Endodermal cell (in vitro differentiated cells): Measurements from ENCODE around the gene SLX9. TPM values are rescaled to one million over a fixed set of nuclear protein-coding genes. Genes with fewer than 3 reads are reported as not detected.
A peak's percentile ranks its signal among the peaks of the same experiment; 100 is the strongest.
"Not testable (repeated sequence)": the region's sequence is repeated elsewhere in the genome, so short reads cannot be mapped to it uniquely, and the experiment has no call there.

ENCODE experiments used
- DNase-seq: peaks from one replicate; pipeline ENCODE4 v3.0.0-alpha.2; 2017
- H3K27ac ChIP-seq: 2 replicates; pipeline ENCODE4 v1.5.1; 2013; ENCODE audit warnings: mild to moderate bottlenecking, low read depth, low read length, moderate library complexity
- H3K27me3 ChIP-seq: 2 replicates; pipeline ENCODE4 v1.6.1; 2013; ENCODE audit warnings: mild to moderate bottlenecking, low read length, moderate library complexity; ENCODE audit not compliant: insufficient read depth, control insufficient read depth, poor library complexity, severe bottlenecking
- H3K36me3 ChIP-seq: 2 replicates; pipeline ENCODE4 v1.7.0; 2013; ENCODE audit warnings: mild to moderate bottlenecking, low read length, moderate library complexity; ENCODE audit not compliant: control insufficient read depth, insufficient read depth
- H3K4me1 ChIP-seq: one replicate; pipeline ENCODE4 v1.7.0; 2013; ENCODE audit warnings: low read length; ENCODE audit not compliant: control insufficient read depth, insufficient read depth
- H3K4me3 ChIP-seq: 2 replicates; pipeline ENCODE4 v1.5.1; 2013; ENCODE audit warnings: mild to moderate bottlenecking, low read length, moderate library complexity
- H3K9ac ChIP-seq: 2 replicates; pipeline ENCODE4 v1.6.1; 2013; ENCODE audit warnings: mild to moderate bottlenecking, low read length, moderate library complexity; ENCODE audit not compliant: poor library complexity, severe bottlenecking; ENCODE audit errors: extremely low read depth
- H3K9me3 ChIP-seq: 2 replicates; pipeline ENCODE4 v1.6.1; 2013; ENCODE audit warnings: mild to moderate bottlenecking, low read length, moderate library complexity; ENCODE audit not compliant: control insufficient read depth
- H3K27ac Mint-ChIP-seq: 2 replicates; pipeline ENCODE4 v1.8.0; 2020; ENCODE audit warnings: mixed read lengths
- H3K27me3 Mint-ChIP-seq: 2 replicates; pipeline ENCODE4 v1.8.0; 2021; ENCODE audit warnings: mild to moderate bottlenecking, mixed read lengths; ENCODE audit not compliant: insufficient read depth
- H3K36me3 Mint-ChIP-seq: 2 replicates; pipeline ENCODE4 v1.8.0; 2020; ENCODE audit warnings: low read depth, mixed read lengths
- H3K4me1 Mint-ChIP-seq: 2 replicates; pipeline ENCODE4 v1.8.0; 2020; ENCODE audit warnings: mixed read lengths
- H3K4me3 Mint-ChIP-seq: 2 replicates; pipeline ENCODE4 v1.8.0; 2020; ENCODE audit warnings: mild to moderate bottlenecking, moderate library complexity, mixed read lengths
- H3K9me3 Mint-ChIP-seq: 2 replicates; pipeline ENCODE4 v1.8.0; 2020; ENCODE audit warnings: mild to moderate bottlenecking, mixed read lengths
- WGBS, 2 experiments: methylation state at CpG; one replicate each; pipeline versions ENCODE4 v1.1.5 to v1.1.7; 2013; ENCODE audit warnings: missing lambda C conversion rate in 2 of 2, mixed read lengths in 1 of 2; ENCODE audit not compliant: insufficient coverage in 1 of 2, insufficient read length in 1 of 2; 5-methylcytosine and 5-hydroxymethylcytosine counted together
- total RNA-seq, 2 donors: library from RNA; stranded (reverse); fragmentation: NEBNext Ultra II Directional in 1 of 2; extraction: Animal tissue kit (Norgen Biotek cat#: 25700) in 1 of 2; gene quantifications; 2 replicates in 1 of 2; 3 replicates in 1 of 2; pipeline ENCODE4 v1.2.1, GENCODE V29; 2021
- TF ChIP-seq, protein P1 (sequence below): fragments of 200-600 bp; sonication (generic); conservative IDR thresholded peaks from 2 replicates; pipeline ENCODE4 v1.5.0; 2021; ENCODE audit warnings: antibody characterized with exemption, mild to moderate bottlenecking

SLX9 gene
- total RNA-seq, 2 donors from 2014 or later, result 38.0 to 48.9 TPM

DNA sequence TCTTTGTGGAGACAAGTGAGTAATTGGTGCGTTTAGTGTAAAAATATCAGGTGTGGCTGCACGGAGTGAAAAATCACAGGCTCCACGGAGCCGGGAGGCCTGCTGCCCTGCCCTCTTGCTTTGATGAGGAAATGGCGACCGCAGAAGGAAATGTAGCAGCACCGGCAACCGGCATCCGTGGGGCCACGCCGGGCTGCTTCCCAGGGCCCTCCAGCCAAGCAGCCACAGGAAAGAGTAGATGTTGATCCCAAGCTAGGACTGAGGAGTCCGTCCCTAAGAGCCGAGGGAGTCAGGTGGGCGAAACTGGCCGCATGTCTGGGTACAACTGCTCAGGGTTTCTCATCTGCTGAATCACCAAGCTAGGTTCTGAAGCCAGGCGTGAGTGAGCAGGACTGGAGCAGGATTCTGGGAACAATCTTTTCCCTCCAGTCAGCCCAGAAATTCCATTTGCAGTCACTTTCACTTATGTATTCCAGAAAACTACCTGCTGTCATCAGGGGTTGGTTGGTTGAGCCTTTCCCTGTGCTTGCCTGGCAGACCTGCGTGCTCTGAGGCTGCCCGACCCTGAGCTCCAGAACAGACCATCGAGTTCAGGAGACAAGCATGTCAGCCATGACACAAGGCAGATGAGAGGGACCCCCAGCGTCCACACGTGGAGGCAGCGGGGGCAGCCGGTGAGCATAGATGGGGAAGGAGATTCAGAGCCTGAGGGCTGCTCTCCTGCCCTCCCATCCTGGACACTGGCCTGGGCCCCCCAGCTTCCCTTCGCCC is 13.3 kb upstream of the SLX9 start:
- no peak overlapping the region for H3K4me3 ChIP-seq
- H3K36me3 ChIP-seq, result no peaks in the 10 kb centered on the region
- TF ChIP-seq, protein P1, sequence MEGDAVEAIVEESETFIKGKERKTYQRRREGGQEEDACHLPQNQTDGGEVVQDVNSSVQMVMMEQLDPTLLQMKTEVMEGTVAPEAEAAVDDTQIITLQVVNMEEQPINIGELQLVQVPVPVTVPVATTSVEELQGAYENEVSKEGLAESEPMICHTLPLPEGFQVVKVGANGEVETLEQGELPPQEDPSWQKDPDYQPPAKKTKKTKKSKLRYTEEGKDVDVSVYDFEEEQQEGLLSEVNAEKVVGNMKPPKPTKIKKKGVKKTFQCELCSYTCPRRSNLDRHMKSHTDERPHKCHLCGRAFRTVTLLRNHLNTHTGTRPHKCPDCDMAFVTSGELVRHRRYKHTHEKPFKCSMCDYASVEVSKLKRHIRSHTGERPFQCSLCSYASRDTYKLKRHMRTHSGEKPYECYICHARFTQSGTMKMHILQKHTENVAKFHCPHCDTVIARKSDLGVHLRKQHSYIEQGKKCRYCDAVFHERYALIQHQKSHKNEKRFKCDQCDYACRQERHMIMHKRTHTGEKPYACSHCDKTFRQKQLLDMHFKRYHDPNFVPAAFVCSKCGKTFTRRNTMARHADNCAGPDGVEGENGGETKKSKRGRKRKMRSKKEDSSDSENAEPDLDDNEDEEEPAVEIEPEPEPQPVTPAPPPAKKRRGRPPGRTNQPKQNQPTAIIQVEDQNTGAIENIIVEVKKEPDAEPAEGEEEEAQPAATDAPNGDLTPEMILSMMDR, result no peak
- no peak overlapping the region for H3K27ac Mint-ChIP-seq
- no peak overlapping the region for H3K27ac ChIP-seq
- H3K4me3 Mint-ChIP-seq, result peak overlapping the region; percentile 44
- H3K4me1 Mint-ChIP-seq, result peaks cover 26% of the 10 kb centered on the region
- H3K27me3 ChIP-seq, result peaks cover 29% of the 10 kb centered on the region
- DNase-seq, result peak; percentile 54
- H3K9me3 Mint-ChIP-seq, result no peaks in the 10 kb centered on the region
- H3K27me3 Mint-ChIP-seq, result peaks cover 36% of the 10 kb centered on the region
- 85 to 94% methylated on average over 15 to 23 of the region's 24 CpGs for WGBS, 2 experiments
- H3K9me3 ChIP-seq, result no peaks in the 10 kb centered on the region
- peaks cover 5% of the 10 kb centered on the region for H3K4me1 ChIP-seq
- no peaks in the 10 kb centered on the region for H3K36me3 Mint-ChIP-seq
- H3K9ac ChIP-seq, result no peak overlapping the region

GRCh38 chr21:44927259-44927586 is 12.6 kb upstream of the SLX9 start:
- no peak overlapping the region for H3K4me3 ChIP-seq

DNA sequence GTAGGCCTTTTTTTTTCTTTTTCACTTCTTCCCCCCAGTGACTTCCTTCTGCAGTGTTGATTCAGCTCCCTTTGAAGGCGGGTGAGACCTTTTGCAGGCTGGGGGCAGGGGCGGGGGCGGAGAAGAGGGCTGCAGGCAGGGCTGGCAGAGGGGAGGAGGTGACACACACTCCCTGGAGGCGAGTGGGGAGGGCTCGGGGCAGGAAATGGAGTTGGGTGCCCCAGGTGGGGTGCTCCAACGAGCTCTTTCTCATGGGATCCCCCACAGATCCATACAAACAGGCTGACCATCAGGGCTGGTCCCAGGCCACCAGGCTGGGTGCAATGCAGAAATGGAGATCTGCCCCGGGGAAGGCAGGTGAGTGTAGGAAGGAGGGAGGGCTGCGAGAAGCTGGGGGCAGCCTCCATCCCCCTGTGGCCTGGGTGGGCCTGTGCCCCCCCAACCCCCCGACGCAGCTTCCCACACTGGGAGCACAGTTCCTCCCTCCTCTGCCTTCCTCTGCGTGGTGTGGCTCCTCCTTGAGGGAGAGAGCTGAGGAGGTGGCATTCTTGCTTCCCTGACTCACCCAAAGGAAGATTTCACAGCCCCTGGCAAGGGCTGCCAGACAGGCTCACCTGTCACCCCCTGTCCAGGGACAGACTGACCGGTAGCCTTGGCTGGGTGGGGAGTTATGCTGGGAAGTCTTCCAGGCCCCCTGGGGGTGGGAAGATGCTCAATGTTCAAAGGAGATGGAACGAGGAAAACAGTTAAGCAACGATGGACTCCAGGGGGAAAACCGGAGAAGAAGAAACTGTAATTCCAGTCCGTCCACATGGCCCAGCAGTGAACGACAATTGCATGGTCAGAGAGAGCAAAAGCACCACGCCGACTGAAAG is 12.0 kb upstream of the SLX9 start:
- Mint-ChIP-seq H3K36me3 (no peaks in the 10 kb centered on the region), H3K27ac (no peak overlapping the region), H3K4me3 (peak overlapping the region; percentile 44), H3K27me3 (peaks cover 42% of the 10 kb centered on the region), H3K9me3 (no peaks in the 10 kb centered on the region), H3K4me1 (peaks cover 26% of the 10 kb centered on the region)
- H3K4me1 ChIP-seq, result peaks cover 5% of the 10 kb centered on the region
- no peak overlapping the region for H3K27ac ChIP-seq
- H3K4me3 ChIP-seq, result no peak overlapping the region
- peaks cover 42% of the 10 kb centered on the region for H3K27me3 ChIP-seq
- no peaks in the 10 kb centered on the region for H3K9me3 ChIP-seq
- TF ChIP-seq, protein P1, result peak; percentile 18
- peak; percentile 86 for DNase-seq
- WGBS, 2 experiments, result 38 to 52% methylated on average over 9 to 17 of the region's 19 CpGs
- H3K9ac ChIP-seq, result no peak overlapping the region
- no peaks in the 10 kb centered on the region for H3K36me3 ChIP-seq

More at GRCh38 chr21:44927259-44927586, 12.6 kb upstream of the SLX9 start:
- no peak overlapping the region for H3K9ac ChIP-seq
- TF ChIP-seq, protein P1, result no peak
- no peak overlapping the region for H3K27ac ChIP-seq
- no peaks in the 10 kb centered on the region for H3K9me3 Mint-ChIP-seq
- H3K9me3 ChIP-seq, result no peaks in the 10 kb centered on the region
- peaks cover 36% of the 10 kb centered on the region for H3K27me3 ChIP-seq
- H3K4me3 Mint-ChIP-seq, result peak overlapping the region; percentile 44
- H3K36me3 ChIP-seq, result no peaks in the 10 kb centered on the region
- no peaks in the 10 kb centered on the region for H3K36me3 Mint-ChIP-seq
- peaks cover 40% of the 10 kb centered on the region for H3K27me3 Mint-ChIP-seq
- peaks cover 5% of the 10 kb centered on the region for H3K4me1 ChIP-seq
- WGBS, 2 experiments, result 13 to 33% methylated on average over 1 to 4 of the region's 4 CpGs
- no peak overlapping the region for H3K27ac Mint-ChIP-seq
- DNase-seq, result no peak
- H3K4me1 Mint-ChIP-seq, result peaks cover 26% of the 10 kb centered on the region

DNA sequence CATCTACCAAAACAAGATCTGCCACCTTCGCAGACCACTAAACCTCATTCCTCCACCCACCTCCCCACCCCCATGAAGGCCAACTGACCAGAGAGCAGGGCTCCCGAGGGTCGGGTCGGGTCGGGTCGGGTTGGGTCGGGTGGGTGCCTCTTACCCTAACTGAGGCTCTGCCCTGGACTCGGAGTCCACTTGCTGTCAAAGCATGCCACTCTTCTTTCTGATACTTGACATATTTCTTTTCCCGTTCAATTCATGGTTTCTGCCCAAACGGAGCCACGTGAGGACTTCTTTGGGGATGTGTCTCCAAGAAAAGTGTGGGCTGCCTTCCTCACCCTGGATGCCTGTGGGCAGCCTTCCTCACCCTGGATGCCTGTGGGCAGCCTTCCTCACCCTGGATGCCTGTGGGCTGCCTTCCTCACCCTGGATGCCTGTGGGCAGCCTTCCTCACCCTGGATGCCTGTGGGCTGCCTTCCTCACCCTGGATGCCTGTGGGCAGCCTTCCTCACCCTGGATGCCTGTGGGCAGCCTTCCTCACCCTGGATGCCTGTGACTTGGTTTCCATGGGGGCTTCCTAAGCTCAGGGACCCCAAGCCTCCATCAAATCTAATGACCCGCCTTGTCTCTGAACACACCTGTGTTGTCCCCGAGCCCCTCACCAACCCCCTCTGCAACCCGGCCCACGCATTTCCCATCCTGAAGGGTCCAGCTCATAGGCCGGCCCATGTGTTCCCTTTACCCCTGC is 11.2 kb upstream of the SLX9 start:
- H3K9ac ChIP-seq, H3K9me3 ChIP-seq, H3K4me3 Mint-ChIP-seq, H3K36me3 ChIP-seq, H3K4me3 ChIP-seq, DNase-seq, H3K9me3 Mint-ChIP-seq, H3K27ac ChIP-seq, H3K36me3 Mint-ChIP-seq, H3K4me1 ChIP-seq, H3K27ac Mint-ChIP-seq: not testable (repeated sequence)
- whole genome bisulfite sequencing, 2 experiments, result 86 to 89% methylated on average over 13 to 16 of the region's 16 CpGs
- H3K4me1 Mint-ChIP-seq, result peaks cover 26% of the 10 kb centered on the region
- peaks cover 50% of the 10 kb centered on the region for H3K27me3 ChIP-seq
- peaks cover 50% of the 10 kb centered on the region for H3K27me3 Mint-ChIP-seq
